ENCODE results near the gene CLDN19.

CLDN19 gene, protein sequence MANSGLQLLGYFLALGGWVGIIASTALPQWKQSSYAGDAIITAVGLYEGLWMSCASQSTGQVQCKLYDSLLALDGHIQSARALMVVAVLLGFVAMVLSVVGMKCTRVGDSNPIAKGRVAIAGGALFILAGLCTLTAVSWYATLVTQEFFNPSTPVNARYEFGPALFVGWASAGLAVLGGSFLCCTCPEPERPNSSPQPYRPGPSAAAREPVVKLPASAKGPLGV

DNA sequence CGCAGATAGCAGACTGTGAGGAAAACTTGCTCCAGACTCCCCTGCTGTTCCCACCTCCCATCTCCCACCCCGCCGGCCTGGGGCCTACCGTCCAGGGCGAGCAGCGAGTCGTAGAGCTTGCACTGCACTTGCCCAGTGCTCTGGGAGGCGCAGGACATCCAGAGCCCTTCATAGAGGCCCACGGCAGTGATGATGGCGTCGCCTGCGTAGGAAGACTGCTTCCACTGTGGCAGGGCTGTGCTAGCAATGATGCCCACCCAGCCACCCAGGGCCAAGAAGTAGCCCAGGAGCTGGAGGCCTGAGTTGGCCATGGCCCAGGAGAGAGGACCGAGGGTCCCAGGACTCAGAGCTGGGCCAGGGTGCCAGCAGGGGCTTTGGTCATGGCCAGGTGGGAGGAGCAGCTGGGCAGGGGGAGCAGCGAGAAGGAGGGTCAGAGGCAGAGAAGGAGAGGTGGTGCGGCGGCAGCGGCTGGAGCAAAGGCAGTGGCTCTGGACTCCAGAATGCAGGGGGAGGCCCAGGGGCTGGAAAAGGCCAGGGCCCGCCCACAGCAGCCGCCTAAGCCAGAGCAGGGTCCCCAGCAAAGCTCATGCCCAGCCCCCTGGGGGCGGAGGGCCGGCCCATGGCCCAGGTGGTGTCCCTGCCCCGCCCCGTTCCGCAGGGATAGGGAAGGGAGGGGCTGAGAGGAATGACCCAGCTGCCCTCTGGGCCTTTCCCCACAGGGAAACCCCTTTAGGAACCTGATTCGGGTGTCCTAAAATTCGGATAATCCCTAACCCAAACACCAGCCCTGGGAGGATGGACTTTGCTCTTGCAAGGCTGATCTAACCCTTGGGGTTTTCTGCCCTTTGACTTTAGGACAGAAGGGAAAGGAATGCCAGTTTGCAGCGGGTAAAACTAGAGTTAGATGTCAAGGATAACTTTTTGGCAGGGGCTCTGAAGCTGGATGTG, at the start of gene CLDN19:
TSS of gene CLDN19 (minus strand) at position 484 of the 948 bp plus-strand sequence. CDS start at position 311, 173 bp downstream.
- DNase-seq = no peak

DNA sequence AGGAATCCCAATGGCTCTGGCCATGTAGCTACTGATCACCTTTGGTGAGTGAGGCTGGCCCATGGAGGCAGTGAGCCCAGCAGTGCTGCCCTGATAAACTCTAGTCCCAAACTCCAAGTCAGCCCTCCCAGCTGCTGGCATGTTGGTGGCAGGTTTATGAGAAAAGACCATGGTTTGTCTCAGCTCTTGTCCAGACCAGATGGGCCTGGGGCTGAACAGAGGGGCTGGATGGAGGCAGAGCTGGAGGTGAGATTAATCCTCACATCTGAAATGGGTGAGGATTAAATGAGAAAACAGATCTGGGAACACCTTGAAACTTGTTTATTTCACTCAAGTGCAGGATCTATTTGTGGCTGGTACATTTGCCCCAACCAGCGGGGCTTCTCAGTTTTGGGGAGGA, 48.0 kb upstream of the CLDN19 start:
- no peak for DNase-seq

DNA sequence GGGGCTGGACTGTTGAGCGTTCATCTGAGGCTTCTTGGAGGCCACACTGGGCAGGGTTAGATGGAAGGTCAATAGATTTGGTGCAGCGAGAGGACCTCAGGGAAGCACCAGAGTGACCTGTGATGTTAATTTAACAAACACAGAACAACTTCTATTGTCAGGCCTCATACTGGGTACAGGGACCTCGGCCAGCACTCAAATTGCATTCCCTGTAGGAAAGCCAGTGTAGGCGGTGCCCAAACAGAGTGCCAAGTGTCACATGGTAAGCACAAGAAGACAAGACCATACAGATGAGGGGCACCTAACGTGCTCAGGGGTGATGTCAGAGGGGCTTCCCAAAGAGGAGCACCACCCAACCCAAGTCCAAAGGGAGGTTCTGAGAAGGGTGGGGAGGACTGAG, 46.1 kb upstream of the CLDN19 start:
- no peak for DNase-seq

DNA sequence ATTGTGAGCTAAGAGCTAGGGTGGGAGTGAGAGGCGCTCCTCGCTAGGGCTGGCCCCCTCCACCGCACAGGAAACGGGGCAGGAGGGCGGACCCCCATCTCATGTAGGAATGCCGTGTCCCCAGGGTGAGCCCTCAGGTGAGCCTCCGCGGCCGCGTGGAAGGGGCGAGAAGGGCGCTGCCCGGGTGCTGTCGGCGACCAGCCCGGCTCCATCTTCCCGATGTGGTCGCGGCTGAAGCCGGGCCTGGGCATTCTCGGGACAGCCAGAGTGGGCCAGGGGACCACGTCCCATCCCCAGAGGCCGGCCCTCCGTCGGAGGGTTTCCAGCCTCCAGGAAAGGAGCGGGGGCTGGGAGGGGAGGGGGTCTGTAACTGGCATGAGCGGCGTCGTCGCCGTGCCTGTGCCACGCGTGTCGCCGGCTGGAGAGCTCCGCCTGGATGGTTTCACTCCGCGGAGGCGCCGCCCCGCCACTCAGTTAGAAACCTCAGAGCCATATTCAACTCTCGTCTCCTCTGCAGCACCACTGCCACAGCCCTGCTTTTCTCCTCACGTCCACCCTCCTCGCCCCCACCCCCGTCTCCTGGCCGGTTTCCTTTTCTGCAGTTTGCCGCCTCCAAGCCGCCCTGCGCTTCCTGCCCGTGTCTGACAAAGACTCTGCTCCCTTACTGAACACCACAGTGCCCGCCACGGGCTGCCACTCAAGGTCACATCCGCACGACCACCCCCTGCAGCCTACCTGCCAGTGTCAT, 45.1 kb upstream of the CLDN19 start, which contains the start of gene TMEM269:
TSS of gene TMEM269 (plus strand) at position 46 of the 748 bp plus-strand sequence. CDS start 4,903 bp downstream, outside the sequence.
- no peak for DNase-seq

DNA sequence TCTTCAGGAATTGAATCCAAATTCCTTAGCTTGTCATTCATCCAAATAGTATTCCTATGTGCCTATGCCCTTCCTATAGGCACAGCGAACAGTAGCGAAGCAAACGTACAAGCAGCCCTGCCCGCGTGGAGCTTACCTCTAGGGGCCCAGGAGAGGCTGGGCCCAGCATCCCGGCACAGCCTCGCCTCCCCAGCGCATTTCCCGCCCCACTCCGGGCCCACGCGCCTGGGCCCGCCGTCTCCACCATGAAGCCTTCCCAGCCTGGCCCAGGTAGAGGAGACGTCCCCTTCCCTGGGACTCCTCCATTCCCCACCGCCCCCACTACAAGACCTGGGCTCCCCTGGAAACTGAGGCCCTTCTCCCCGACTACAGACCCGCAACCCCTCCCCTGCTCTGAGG, 44.5 kb upstream of the CLDN19 start:
- no peak for DNase-seq

DNA sequence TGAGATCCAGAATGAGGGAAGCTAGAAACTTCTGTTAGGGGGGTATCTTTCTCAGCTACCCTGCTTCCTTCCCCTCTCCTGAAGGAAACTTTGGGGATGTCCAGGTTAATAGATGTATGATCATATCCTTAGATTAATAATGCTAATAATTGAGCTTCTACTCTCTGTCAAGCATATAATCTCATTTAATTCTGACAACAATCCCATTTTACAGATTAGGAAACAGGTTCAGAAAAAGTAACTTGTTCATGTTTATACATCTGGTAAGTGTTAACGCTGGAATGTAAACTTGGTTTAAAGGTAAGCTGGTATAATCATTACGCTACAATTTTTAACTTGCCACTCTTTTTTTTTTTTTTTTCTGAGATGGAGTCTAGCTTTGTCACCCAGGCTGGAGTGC, 43.1 kb upstream of the CLDN19 start:
- DNase-seq = no peak

DNA sequence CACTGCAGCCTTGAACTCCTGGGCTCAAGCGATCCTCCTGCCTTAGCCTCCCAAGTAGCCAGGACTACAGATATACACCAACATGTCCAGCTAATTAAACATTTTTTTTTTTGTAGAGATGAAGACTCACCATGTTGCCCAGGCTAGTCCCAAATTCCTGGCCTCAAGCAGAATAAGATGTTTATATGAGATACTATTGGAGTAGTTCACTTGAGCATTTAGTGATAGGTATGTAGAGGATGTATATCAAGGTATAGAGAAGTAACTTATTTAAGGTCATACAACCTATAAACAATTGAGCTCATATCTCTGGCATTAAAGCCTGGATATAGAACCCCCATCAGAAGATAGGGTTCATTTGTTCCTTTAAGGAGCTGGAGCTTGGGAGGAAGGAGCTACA, 40.1 kb upstream of the CLDN19 start:
- no peak for DNase-seq

DNA sequence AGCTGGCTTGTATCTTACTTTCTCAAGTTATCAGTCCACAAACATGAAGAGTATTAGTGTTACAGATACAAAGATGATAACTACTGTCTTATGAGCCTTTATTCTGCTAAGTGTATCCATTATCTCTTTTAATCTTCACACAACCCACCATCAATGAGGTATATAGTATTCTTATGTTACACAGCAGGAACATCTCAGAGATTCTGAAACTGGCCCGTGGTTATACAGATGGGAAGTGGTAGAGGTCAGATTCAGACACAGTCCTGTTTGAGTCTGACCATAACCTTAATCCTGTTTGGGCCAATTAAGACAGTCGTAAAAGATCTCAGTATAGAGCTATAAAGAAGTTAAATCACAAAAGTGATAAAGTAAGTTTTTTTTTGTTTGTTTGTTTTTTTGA, 39.7 kb upstream of the CLDN19 start:
- no peak for DNase-seq

DNA sequence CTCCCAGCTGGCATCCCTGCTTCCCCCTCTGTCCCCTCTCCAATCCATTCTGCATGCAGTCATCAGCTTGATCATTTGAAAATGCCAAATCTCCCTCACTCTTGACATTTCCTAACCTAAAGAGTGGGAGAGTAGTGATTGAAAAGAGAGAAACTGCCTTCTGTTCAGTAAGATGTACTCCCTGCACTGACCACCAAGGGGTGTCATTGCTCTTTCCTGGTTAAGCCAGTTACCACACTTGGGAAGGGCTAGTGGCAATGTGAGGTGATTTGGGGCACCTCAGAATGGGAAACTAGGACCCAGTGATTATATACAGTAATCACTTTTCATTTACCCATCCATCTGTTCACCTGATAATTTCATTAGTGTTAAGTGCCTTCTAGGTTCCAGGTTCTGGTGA, 37.8 kb upstream of the CLDN19 start:
- peak; percentile 11 for DNase-seq

DNA sequence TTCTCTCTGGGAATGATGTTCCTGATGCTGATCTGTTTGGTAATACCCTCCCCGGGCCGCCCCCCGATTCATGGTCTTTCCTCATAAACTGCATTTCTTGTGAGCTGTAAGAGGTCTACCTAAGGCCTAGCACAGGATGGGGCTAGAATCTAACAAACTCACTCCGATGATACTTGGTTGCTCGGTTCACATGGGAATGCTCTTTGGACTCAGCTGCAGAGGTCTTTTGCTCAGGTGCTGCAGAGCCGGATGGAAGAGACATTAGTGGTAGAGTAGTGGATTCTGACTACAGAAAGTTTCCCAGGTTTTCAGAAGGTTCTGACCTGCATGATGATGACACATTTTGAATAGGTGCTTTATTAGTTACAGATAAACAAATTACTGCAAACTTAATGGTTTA, 36.5 kb upstream of the CLDN19 start:
- no peak for DNase-seq

DNA sequence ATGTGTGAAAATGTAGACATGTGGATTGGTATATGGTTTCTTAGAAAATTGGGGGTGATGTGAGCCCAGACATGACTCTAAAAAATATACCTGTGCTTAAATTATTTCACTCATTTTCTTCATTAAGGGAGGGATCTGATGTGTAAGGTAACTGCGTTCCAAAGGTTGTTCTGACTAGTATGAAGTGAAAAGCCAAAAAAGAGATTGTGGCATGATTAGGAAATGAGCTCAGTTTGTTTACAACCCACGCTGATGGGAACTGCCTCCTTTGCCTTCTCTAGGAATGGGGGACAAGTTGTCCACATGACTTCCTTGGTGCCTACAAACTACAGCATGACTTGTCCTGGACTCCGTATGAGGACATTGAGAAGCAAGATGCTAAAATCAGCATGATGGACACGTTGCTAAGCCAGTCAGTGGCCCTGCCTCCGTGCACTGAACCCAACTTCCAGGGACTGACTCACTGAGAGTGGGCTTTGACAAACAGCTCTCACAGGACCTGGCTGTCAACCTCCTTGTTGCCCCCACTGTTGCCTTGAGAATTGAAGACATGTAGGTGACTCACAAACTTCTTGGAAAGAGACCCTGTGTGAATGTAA, 35.0 kb upstream of the CLDN19 start:
- DNase-seq = no peak

DNA sequence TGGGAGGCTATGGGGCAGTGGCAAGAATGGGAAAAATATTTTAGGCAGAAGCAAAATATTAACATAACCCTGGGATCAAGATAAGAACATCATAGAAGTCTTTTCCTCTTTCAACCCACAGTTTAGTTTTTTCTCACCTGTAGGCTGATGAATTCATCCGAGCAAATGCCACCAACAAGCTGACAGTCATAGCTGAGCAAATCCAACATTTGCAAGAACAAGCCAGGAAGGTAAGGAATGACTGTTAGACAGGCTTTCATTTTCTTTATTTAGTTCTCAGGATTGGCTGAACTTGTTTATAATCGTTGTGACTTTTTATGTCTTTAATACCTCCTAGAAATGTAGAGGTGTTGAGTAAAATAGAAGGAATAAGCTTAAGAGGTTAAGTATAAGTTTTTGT, 33.4 kb upstream of the CLDN19 start:
- no peak for DNase-seq

DNA sequence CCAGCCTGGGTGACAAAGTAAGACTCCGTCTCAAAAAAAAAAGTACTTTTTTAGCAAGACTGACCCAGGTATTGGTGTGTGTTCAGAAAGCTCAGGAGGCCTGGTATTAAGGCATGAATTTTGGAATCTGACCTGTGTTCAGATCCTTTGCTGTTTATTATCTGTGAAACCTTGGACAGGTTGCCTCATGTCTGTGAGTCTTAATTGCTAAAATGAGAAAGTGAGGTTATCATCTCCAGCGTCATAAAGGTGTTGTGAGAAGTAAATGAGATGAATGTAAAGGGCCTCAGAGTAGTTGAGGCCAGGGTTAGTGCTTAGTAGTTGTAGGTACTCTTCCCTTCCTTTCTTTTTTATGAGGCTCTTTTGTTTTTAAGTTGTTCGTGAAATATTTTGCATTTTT, 29.8 kb upstream of the CLDN19 start:
- no peak for DNase-seq

DNA sequence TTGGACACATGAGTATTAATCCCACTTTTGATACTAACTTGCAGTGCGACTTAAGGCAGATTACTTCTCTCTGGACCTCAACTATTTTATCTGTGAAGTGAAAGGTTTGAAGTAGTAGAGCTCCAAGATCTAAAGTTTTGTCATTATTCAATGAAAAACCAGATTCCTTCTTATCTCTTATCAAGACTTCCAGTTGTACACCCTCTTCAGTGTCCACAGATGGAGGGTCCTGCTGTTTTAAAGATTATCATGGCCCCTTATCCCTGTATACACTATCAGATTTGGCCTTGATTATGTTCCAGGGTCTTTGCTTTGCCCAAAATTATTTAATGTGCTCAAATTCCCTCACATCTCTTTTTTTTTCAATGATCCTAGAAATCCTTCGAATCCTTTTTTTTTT, 28.1 kb upstream of the CLDN19 start:
- no peak for DNase-seq

DNA sequence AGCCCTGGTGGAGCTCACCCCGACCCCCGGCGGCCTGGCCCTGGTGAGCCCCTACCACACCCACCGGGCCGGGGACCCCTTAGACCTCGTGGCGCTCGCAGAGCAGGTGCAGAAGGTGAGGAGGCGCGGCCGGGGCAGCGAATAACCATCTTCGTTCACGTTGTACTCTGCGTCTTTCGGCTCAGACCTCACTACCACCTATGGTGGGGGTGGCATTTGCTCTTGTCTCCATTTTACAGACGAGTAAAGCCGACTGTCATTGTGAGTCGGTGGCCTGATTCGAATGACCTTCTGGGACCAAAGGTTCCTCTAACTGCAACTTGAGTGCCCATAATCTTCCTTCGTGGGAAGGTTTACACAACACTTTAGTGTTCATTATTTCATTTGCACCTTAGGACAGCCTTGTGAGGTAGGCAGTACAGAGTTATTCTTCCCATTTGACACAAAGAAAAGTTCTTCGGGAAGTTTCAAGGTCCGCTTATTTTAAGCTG, 27.5 kb upstream of the CLDN19 start:
- DNase-seq = no peak

DNA sequence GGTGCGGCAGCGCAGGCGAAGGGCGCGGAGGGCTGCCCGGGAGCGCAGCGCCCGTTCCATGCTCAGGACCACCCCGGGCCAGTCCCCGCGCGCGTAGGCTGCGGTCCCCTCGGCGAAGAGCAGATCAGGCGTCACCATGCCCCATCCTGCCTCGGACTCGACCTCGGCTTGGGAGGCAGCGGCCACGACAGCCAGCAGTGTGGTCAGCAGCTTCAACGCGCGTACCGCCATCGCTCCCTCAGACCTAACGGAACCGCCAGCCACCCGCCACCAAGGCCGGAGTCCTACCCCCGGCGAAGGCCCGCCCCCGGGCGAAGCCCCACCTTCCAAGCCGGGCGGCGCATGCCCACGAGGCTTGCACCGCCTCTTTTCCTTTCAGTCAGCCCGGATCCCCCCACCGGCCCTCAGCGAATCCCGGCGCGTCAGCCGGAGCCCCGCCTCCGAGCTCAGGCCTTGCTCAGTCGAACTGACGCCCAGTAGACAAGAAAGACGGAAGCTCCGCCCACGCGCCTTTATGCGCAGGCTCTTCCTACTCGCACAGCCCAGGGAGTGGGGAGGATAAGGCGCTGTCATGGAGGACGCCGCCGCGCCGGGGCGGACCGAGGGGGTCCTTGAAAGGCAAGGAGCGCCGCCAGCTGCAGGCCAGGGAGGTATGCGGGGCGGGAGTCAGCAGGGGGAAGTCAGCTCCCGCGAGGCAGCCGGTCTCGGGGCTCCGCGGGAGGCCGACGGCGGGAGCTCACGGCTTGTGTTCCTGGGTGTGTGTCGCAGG, 26.9 kb upstream of the CLDN19 start, which contains the start of the genes C1orf50 and P3H1:
TSS of gene C1orf50 (plus strand) at position 509 of the 769 bp plus-strand sequence. CDS start at position 572, 63 bp downstream.
TSS of gene P3H1 (minus strand) at position 288 of the 769 bp plus-strand sequence. CDS start at position 231, 57 bp downstream.
- peak; percentile 99 for DNase-seq

DNA sequence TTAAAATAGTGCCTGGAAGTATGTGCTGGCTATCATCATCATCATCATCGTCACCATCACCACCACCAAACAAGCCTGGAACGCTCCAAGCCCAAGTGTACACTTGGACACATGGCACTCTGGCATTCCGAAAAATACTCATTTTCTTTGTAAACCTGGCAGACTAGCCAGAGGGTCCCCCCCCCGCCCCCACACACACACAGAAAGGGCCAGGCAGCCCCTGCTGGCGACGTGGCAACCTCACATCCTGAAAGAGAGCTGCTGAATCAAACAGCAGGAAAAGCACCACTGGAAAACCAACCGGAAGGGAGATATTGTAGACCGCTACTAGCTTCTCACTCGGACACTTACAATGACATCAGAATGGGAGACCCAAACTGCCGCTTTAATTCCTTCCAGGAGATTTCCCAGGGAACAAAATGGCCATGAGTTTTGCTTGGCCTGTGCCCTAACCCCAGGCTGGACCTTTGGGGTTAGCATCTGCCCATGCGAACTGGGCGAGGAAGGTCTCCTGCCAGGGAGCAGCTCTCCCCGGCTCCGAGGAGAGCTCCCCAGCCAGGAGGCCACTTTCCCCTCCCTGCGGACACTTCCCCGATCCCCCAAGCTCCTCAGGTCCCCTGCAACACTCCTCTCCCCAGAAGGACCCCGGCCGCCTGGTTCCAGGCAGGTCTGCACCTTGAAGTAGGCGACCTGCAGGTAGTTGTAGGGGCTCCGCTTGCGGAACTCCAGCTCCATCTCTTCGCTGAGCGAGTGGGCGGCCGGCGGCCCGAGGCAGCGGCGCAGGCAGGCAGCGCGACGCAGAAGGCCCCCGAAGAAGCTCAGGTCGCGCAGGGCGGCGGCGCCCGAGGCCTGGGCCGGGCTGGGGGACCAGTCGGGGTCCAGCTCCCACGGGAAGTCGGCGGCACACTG, 26.1 kb upstream of the CLDN19 start:
- DNase-seq = no peak

DNA sequence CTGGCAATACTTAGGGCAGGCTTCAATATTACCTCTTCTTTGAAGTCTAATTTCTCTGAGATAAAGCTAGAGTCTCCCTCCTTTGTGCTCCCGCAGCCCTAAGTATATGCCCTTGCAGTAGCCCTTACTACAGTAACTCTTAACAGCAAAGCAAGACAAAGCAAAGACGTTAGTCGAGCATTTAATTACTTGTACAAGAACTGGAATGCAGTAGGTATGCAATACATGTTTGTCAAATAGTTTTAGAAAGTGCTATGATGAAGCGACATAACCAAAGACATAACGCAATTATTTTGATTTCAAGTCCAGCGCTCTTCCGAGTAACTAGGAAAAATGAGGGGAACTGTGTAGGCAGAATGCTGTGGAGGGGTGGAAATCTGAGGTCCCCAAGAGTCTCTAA, 25.2 kb upstream of the CLDN19 start:
- DNase-seq = no peak

DNA sequence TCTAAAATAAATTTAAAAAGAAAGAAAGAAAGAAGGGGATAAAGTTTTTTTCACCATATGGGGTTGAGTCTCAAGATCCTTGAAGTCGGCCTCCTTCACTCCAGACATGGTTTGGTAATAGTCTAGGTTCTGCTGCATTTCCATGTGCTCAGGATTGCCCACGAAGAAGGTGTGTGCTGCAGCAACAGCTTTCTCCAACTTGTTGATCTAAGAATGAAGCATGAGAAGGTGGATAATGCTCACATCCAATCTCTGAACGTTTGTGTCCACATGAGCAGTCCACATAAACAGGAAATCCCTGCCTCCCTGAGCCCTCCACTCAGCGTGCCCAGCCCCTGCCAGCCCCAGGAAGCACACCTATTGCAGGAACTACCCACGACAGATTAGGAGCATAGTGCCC, 22.2 kb upstream of the CLDN19 start:
- no peak for DNase-seq

DNA sequence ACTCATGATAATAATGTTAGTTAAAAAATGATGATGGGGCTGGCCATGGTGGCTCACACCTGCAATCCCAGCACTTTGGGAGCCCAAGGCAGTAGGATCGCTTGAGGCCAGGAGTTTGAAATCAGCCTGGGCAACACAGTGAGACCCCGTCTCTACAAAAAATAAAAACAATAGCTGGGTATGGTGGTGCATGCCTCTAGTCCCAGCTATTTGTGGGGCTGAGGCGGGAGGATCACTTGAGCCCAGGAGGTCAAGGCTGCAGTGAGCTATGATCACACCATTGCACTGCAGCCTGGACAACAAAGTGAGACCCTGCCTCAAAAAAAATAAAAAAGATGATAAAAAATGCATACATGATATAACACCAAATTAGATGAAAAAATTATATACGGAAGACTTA, 21.5 kb upstream of the CLDN19 start:
- no peak for DNase-seq

DNA sequence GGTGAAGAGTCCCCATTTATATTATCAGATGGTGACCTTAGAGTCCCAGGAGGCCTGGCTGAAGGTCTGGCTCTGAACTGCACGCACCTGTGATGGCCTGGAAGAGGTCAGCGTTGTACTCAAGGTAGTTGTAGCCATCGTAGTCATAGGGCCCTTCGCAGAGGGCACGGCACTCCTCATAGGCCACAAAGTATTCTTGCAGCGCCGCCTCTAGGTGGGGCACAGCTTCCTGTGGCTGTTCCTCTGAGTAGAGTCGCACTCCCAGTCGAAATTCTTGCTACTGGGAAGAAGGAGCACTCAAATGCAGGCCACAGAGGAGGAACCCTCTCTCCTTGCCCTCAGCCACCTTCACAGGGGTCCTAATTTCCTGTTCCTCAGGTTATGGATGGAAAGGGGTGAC, 19.1 kb upstream of the CLDN19 start:
- DNase-seq = no peak
